ENCODE measurements around the gene LTO1. TPM values are rescaled to one million over a fixed set of nuclear protein-coding genes. Genes with fewer than 3 reads are reported as not detected.

The LTO1 gene
- polyA plus RNA-seq, 1 of the 3 experiments (the other 2 are of a cell fraction): 30.8 TPM

- TF ChIP-seq POLR2AphosphoS5 (IDR thresholded peaks at IDR 0.05; ENCODE audit: low read depth, low read length): no peak
- no peak for TF ChIP-seq FOXM1 (IDR thresholded peaks at IDR 0.05; ENCODE audit: low read depth)
- no peak for TF ChIP-seq SIN3A (IDR thresholded peaks at IDR 0.05; ENCODE audit: borderline replicate concordance, low read depth, low read length)
- no peak for TF ChIP-seq USF1 (IDR thresholded peaks at IDR 0.05; ENCODE audit: borderline replicate concordance, low read depth)
- TF ChIP-seq REST (IDR thresholded peaks at IDR 0.05; ENCODE audit: low read depth, low read length): no peak
- no peak overlapping the region for H3K27ac ChIP-seq (ENCODE audit: low read depth in 2 of 2, low read length in 1 of 2)
- H3K4me1 ChIP-seq (ENCODE audit: control insufficient read depth in 1 of 2, insufficient read depth in 2 of 2, low read depth in 1 of 2, low read length in 1 of 2): peaks cover 2 to 8% of the 10 kb centered on the region in 2 experiments; a peak in 3 of 4 replicates
- DNase-seq: peak; percentile 11
- no peak overlapping the region for H3K9ac ChIP-seq
- H4K20me1 ChIP-seq (ENCODE audit: insufficient read depth): no peaks in the 10 kb centered on the region; the same call in 1 of the 2 replicates
- H3K27me3 ChIP-seq (ENCODE audit: insufficient read depth): no peaks in the 10 kb centered on the region
- peaks cover 13% of the 10 kb centered on the region; the same call in 1 of the 2 replicates for H3K79me2 ChIP-seq (ENCODE audit: insufficient read depth)
- WGBS (ENCODE audit: low lambda C conversion rate): 93% methylated on average over 14 of the region's 14 CpGs
- CTCF ChIA-PET: interaction anchor here (0.6 to 9.2 kb wide), 4 partner anchors 8 to 563 kb away, joined by 3 to 254 read pairs (median 8); no protein-coding TSS in a partner anchor
- POLR2A ChIA-PET: no interaction called here
- no peaks in the 10 kb centered on the region for H3K9me3 ChIP-seq
- no peak overlapping the region for H3K4me2 ChIP-seq
- no peak overlapping the region for H2AFZ ChIP-seq (ENCODE audit: low read depth)
- peaks cover 6% of the 10 kb centered on the region for H3F3A ChIP-seq (replicated peaks; ENCODE audit: insufficient read depth)
- no peak overlapping the region for H3K4me3 ChIP-seq (ENCODE audit: low read depth in 2 of 2, low read length in 1 of 2)
- no peaks in the 10 kb centered on the region for H3K9me2 ChIP-seq
- H3K36me3 ChIP-seq (replicated peaks in 1 of 2; ENCODE audit: control insufficient read depth in 1 of 2, insufficient read depth in 2 of 2, low read length in 1 of 2): peaks cover 21 to 53% of the 10 kb centered on the region in 2 experiments
Measured at GRCh38 chr11:69666261-69666660, 8.9 kb downstream of the LTO1 start.

DNA sequence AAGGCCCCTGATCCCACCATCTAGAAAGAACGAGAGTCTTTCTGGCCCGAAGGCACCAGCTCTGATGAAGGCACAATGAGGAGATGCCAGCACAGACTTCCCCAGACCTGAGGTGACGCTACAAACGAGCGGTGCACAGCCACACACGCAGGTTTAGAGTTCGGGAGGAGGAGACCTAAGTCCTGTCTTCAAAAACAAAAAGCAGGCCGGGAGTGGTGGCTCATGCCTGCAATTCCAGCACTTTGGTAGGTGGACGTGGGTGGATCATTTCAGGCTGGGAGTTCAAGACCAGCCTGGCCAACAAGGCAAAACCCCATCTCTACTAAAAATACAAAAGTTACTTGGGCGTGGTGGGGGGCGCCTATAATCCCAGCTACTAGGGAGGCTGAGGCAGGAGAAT is 9.5 kb downstream of the LTO1 start:
- Histone ChIP-seq H4K20me1 (ENCODE audit: insufficient read depth) (no peaks in the 10 kb centered on the region; the same call in 1 of the 2 replicates), H3K4me2 (no peak overlapping the region), H3K4me1 (ENCODE audit: control insufficient read depth in 1 of 2, insufficient read depth in 2 of 2, low read depth in 1 of 2, low read length in 1 of 2) (peaks cover 2 to 7% of the 10 kb centered on the region in 2 experiments; a peak in 3 of 4 replicates), H3K27me3 (ENCODE audit: insufficient read depth) (no peaks in the 10 kb centered on the region), H3K9me3 (no peaks in the 10 kb centered on the region), H3F3A (replicated peaks; ENCODE audit: insufficient read depth) (peaks cover under 1% of the 10 kb centered on the region), H3K9me2 (no peaks in the 10 kb centered on the region), H3K9ac (no peak overlapping the region), H3K4me3 (ENCODE audit: low read depth in 2 of 2, low read length in 1 of 2) (no peak overlapping the region), H3K36me3 (replicated peaks in 1 of 2; ENCODE audit: control insufficient read depth in 1 of 2, insufficient read depth in 2 of 2, low read length in 1 of 2) (peaks cover 21 to 51% of the 10 kb centered on the region in 2 experiments), H3K79me2 (ENCODE audit: insufficient read depth) (peaks cover 13% of the 10 kb centered on the region; the same call in 1 of the 2 replicates), H3K27ac (ENCODE audit: low read depth in 2 of 2, low read length in 1 of 2) (no peak overlapping the region), H2AFZ (ENCODE audit: low read depth) (no peak overlapping the region)
- 95% methylated on average over 11 of the region's 11 CpGs for WGBS (ENCODE audit: low lambda C conversion rate)
- DNase-seq: no peak
- TF ChIP-seq GATA2 (CRISPR knock-in tag; IDR thresholded peaks at IDR 0.05) (no peak), ZBTB33 (IDR thresholded peaks at IDR 0.05; ENCODE audit: borderline replicate concordance, low read depth) (no peak), EZH2phosphoT487 (IDR thresholded peaks at IDR 0.05; ENCODE audit: borderline replicate concordance, low read depth) (no peak), CHD2 (IDR thresholded peaks at IDR 0.05; ENCODE audit: low read length, partially characterized antibody) (no peak), MEF2A (IDR thresholded peaks at IDR 0.05; ENCODE audit: borderline replicate concordance, low read depth) (no peak)
- CTCF ChIA-PET: interaction anchor here (0.9 to 9.2 kb wide), 4 partner anchors 9 to 563 kb away, joined by 3 to 254 read pairs (median 8); partner anchors contain the start of gene LTO1
- POLR2A ChIA-PET: no interaction called here
